Measurements from ENCODE around the gene DLG2. TPM values are rescaled to one million over a fixed set of nuclear protein-coding genes. Genes with fewer than 3 reads are reported as not detected.

Gene DLG2
- total RNA-seq, 1 donor from 2014 or later, result 7.2 TPM

- no peak for DNase-seq
- Histone ChIP-seq H3K9me3 (no peaks in the 10 kb centered on the region), H3K4me3 (no peak overlapping the region), H3K4me1 (peaks cover 15% of the 10 kb centered on the region), H3K27me3 (ENCODE audit: low read depth) (no peaks in the 10 kb centered on the region), H3K27ac (no peak overlapping the region), H3K36me3 (no peaks in the 10 kb centered on the region)
- no peak for ATAC-seq
- TF ChIP-seq CTCF (IDR thresholded peaks at IDR 0.05), result no peak
- intact Hi-C loops (cut with DNase I), result no loop called here
These were observed 1904.6 kb downstream of the DLG2 start for GRCh38 chr11:83722392-83723119.

- peaks cover 15% of the 10 kb centered on the region for H3K4me1 ChIP-seq
- no peak for TF ChIP-seq CTCF (IDR thresholded peaks at IDR 0.05)
- H3K27ac ChIP-seq, result no peak overlapping the region
- intact Hi-C loops (cut with DNase I), result no loop called here
- H3K36me3 ChIP-seq, result no peaks in the 10 kb centered on the region
- H3K4me3 ChIP-seq, result no peak overlapping the region
- H3K9me3 ChIP-seq, result peaks cover 3% of the 10 kb centered on the region
- H3K27me3 ChIP-seq (ENCODE audit: low read depth), result no peaks in the 10 kb centered on the region
- no peak for DNase-seq
- no peak for ATAC-seq
These were observed 1905.9 kb downstream of the DLG2 start for GRCh38 chr11:83721263-83721662.

DNA sequence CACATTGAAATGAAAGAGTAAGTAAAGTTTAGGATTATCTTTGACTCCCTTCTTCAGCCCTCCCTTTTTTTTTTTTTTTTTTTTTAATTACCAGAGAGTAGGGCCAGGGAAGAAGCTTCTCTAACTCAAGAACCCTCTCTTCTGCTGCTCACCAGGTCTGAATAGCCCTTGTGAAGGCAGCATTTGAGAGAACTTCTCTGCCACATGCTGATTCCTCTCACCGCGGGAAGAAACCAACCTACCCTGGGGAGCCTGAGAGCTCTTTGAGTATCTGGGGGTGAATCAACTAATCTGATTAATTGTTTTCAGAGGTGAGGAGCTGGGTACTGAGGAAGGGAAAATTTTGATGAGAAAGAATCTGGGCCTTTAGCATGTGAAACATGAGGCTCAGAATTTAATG lies 1906.5 kb downstream of the DLG2 start:
- H3K9me3 ChIP-seq, result peaks cover 3% of the 10 kb centered on the region
- no peak overlapping the region for H3K4me3 ChIP-seq
- H3K4me1 ChIP-seq, result peaks cover 15% of the 10 kb centered on the region
- no peak overlapping the region for H3K27ac ChIP-seq
- TF ChIP-seq CTCF (IDR thresholded peaks at IDR 0.05), result no peak
- no peaks in the 10 kb centered on the region for H3K36me3 ChIP-seq
- intact Hi-C loops (cut with DNase I), result no loop called here
- ATAC-seq, result no peak
- H3K27me3 ChIP-seq (ENCODE audit: low read depth), result no peaks in the 10 kb centered on the region
- DNase-seq, result no peak

GRCh38 chr11:83717537-83717936 lies 1909.6 kb downstream of the DLG2 start:
- no peak overlapping the region for H3K27ac ChIP-seq
- ATAC-seq, result no peak

GRCh38 chr11:83715927-83716535 lies 1911.1 kb downstream of the DLG2 start:
- no peaks in the 10 kb centered on the region for H3K4me1 ChIP-seq
- no peaks in the 10 kb centered on the region for H3K27me3 ChIP-seq (ENCODE audit: low read depth)
- no peak overlapping the region for H3K27ac ChIP-seq
- intact Hi-C loops (cut with DNase I), result no loop called here
- no peaks in the 10 kb centered on the region for H3K36me3 ChIP-seq
- H3K4me3 ChIP-seq, result no peak overlapping the region
- TF ChIP-seq CTCF (IDR thresholded peaks at IDR 0.05), result no peak
- DNase-seq (no peak), ATAC-seq (no peak)
- H3K9me3 ChIP-seq, result peaks cover 3% of the 10 kb centered on the region

More at GRCh38 chr11:83717537-83717936, 1909.6 kb downstream of the DLG2 start:
- Histone ChIP-seq H3K36me3 (no peaks in the 10 kb centered on the region), H3K27me3 (ENCODE audit: low read depth) (no peaks in the 10 kb centered on the region), H3K4me1 (no peaks in the 10 kb centered on the region), H3K9me3 (peaks cover 3% of the 10 kb centered on the region), H3K4me3 (no peak overlapping the region)
- intact Hi-C loops (cut with DNase I), result no loop called here
- DNase-seq, result no peak
- TF ChIP-seq CTCF (IDR thresholded peaks at IDR 0.05), result no peak
